Fibroblast of the aortic adventitia (primary cell): ENCODE measurements around the gene EPN2. TPM values are rescaled to one million over a fixed set of nuclear protein-coding genes. Genes with fewer than 3 reads are reported as not detected.
A peak's percentile ranks its signal among the peaks of the same experiment; 100 is the strongest.

Experiments used
- DNase-seq: peaks from one replicate; pipeline ENCODE4 v3.0.0-alpha.2; 2010; ENCODE audit warnings: low read depth
- H3K4me3 ChIP-seq: 2 replicates; pipeline ENCODE4 v1.5.1; 2011; ENCODE audit warnings: low read depth, mild to moderate bottlenecking, control low read depth, low read length, moderate library complexity
- total RNA-seq: library from RNA; depleted of rRNA; stranded (reverse); fragments of >200 nt; gene quantifications from 2 replicates; pipeline ENCODE4 v1.2.3, GENCODE V29; 2012; ENCODE audit warnings: low replicate concordance
- TF ChIP-seq, protein P1 (sequence below): IDR thresholded peaks from 2 replicates; pipeline ENCODE4 v1.5.1; 2011; ENCODE audit warnings: mild to moderate bottlenecking, low read length, control low read depth, inconsistent platforms; ENCODE audit not compliant: insufficient read depth

EPN2 gene
- total RNA-seq, 1 donor: 30.7 TPM

DNA sequence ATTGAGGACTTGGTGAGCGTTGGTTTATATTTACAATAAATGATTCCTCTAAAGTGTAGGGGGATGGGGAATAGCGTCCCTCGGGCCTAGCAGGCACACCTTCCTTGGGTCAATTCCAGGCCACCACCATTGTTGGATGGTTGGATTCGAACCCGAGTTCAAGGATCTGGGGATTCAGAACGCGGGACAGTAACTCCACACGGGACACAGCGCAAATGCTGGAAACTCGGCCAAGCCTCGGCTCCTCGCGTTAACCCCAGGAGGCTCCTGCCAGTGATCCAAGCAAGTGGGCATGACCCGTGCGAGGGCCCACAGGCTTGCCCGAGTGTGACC is 124.7 kb downstream of the EPN2 start:
- peak overlapping the region; percentile 83 for H3K4me3 ChIP-seq
- TF ChIP-seq, protein P1, sequence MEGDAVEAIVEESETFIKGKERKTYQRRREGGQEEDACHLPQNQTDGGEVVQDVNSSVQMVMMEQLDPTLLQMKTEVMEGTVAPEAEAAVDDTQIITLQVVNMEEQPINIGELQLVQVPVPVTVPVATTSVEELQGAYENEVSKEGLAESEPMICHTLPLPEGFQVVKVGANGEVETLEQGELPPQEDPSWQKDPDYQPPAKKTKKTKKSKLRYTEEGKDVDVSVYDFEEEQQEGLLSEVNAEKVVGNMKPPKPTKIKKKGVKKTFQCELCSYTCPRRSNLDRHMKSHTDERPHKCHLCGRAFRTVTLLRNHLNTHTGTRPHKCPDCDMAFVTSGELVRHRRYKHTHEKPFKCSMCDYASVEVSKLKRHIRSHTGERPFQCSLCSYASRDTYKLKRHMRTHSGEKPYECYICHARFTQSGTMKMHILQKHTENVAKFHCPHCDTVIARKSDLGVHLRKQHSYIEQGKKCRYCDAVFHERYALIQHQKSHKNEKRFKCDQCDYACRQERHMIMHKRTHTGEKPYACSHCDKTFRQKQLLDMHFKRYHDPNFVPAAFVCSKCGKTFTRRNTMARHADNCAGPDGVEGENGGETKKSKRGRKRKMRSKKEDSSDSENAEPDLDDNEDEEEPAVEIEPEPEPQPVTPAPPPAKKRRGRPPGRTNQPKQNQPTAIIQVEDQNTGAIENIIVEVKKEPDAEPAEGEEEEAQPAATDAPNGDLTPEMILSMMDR: no peak
- no peak for DNase-seq

DNA sequence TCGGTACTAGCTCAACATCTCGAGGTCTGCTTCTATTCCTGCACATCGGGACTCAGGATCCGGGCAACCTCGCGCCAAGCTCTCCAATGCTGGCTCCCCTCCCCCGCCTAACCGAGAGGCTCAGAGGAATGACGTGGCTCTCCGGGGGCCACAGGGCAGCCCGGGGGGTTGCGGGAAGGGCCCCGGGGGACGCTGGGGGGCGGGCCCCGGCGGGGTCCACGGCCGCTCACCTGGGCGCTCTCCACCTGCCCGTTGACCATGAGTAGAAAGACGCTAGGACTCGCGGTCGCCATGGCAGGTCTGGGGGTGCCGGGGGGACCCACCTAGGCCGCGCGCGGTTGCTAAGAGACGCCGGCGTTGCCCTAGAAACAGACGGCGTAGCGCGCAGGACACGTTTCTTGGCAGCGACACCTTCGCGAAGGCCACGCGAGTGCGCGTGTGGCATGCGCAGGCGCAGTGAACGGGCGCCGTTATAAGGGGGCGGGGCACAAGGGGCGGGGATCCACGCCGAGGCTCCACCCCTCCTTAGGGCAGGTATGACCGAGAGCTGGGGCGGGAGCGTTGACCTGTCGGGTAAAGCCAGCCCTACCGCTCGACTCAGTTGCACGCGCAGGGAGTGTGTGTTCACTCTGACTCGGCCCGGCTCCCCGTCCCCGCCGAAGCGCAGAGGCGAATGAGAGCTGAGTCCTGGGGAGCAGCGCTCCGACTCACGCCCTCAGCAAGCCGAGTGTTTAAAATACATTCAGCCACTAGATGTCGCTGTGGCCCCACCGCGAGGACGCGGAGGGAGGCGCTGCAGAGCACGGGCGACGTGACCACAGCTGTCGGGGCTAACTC is 125.3 kb downstream of the EPN2 start, which contains the start of gene B9D1:
B9D1 (minus strand) TSS at position 447 of the 837 bp plus-strand sequence; CDS start at position 293, 154 bp downstream.
- H3K4me3 ChIP-seq: peak within 1 kb of the TSS; percentile 83
- TF ChIP-seq, protein P1: peak; percentile 89
- DNase-seq: peak; percentile 93

DNA sequence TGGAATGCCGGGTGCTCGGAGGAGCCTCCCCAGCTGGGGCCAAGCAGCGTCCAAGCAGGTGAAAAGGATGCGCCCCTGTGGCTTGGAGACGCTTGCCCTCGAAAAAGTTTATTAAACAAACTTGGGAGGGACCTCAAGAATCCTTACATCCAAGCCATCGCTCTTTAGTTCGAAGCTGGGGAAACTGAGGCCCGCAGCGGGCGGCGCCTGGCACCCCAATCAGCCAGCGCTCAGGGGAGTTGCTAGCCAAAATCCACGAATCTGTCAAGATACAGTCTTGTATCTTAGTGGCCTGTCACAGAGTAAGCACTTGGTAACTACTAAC is 125.9 kb downstream of the EPN2 start:
- TF ChIP-seq, protein P1: no peak
- DNase-seq: no peak
- peak overlapping the region; percentile 83 for H3K4me3 ChIP-seq

DNA sequence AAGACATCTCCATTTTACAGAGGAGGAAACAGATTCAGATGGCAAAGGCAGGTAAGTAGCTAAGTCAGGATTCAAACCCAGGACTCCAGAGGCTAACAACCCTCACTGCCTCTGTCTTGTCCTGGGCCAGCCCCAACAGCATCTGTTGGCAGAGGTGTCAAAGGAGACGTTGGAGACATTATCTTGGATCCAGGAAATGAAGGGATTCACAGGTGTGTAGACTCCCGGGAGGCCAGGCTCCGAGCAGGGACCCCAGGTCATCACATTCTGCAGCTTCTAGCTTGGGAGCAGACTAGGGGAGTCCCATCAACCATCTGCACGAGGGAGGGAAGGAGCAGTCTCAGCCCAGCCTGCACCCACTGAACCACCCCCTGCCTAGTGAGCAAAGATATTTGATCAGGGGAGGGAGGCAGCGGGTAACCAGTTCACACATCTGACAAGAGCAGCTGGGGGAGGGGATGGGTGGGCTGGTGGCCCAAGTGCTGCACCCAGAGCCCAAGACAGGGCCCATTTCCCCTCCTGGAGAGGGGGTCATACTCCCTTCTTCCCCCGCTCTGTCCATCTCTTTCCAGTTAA is 126.4 kb downstream of the EPN2 start:
- TF ChIP-seq, protein P1: no peak
- DNase-seq: no peak
- no peak overlapping the region for H3K4me3 ChIP-seq

DNA sequence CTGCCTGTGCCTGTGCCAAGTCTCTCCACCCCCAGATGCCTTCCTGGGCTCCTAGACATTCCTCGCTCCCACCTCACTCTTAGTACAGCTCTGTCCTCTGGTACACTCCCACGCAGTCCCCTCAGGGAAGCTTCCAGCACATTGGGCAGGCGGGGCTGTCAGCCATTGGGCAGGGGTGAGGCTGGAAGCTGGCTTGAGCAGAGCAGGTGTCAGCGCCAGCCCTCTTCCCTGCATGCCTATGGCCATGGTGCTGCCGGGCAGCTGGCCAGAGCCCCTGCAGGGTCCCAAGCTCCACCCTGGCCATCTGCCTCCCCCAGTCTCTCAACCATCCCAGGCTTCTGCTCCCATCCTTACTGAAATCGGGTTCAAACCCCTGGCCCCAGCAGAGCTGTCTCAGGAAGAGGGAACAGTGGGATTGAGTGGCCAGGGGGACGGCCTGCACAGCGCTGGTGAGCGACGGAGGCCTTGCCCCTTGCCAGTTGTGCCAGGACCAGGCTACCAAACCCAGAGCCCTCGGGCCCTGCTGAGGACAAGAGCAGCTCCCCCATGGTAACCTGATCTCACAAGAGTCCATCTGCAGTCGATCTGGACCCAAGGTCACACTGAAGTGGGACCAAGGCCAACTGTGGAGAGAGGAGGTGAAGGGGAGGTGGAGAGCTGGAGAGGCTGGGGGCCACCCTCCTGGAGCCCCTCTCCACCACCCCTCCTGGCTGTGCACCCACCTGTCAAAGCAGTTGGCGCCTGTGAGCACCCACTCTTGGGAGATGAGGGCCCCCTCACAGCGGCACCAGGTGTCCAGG is 127.7 kb downstream of the EPN2 start:
- DNase-seq: no peak
- TF ChIP-seq, protein P1: no peak
- no peak overlapping the region for H3K4me3 ChIP-seq

DNA sequence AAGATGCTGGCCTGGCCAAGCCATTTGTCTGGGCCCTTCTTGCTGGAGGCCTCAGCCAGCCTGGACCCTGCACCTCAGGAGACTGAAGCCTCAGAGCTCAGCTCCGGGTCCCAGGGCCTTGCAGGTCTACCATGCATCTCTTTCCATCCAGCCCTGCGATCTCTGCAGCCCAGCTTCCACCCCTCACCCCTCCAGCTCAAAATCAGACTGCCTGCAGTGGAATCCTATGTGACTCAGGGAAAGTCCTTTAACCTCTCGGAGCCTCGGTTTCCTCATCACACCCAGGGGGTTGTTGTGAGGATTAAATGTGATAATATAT is 128.3 kb downstream of the EPN2 start:
- DNase-seq: no peak
- TF ChIP-seq, protein P1: no peak
- no peak overlapping the region for H3K4me3 ChIP-seq
